Muscle layer of colon (tissue), 2 donors: ENCODE data around the gene UBQLNL.

Source experiments
- H3K27ac ChIP-seq: one replicate; pipeline ENCODE4 v1.7.0; 2013; ENCODE audit warnings: low read depth, mild to moderate bottlenecking, low read length, moderate library complexity
- H3K27me3 ChIP-seq, 2 donors: one replicate each; pipeline ENCODE4 v1.7.0; 2013; ENCODE audit warnings: low read length in 2 of 2, mild to moderate bottlenecking in 2 of 2; ENCODE audit not compliant: insufficient read depth in 2 of 2, control insufficient read depth in 1 of 2
- H3K36me3 ChIP-seq: one replicate; pipeline ENCODE4 v1.7.0; 2013; ENCODE audit warnings: mild to moderate bottlenecking, low read length; ENCODE audit not compliant: insufficient read depth
- H3K4me1 ChIP-seq: one replicate; pipeline ENCODE4 v1.7.0; 2013; ENCODE audit warnings: mild to moderate bottlenecking, low read length; ENCODE audit not compliant: insufficient read depth
- H3K4me3 ChIP-seq, 2 donors: one replicate each; pipeline ENCODE4 v1.7.0; 2013; ENCODE audit warnings: low read length in 2 of 2, low read depth in 1 of 2, mild to moderate bottlenecking in 1 of 2, moderate library complexity in 1 of 2
- H3K9ac ChIP-seq: one replicate; pipeline ENCODE4 v1.7.0; 2013; ENCODE audit warnings: low read length
- H3K9me3 ChIP-seq: one replicate; pipeline ENCODE4 v1.7.0; 2013; ENCODE audit warnings: mild to moderate bottlenecking, low read length
- donor health status: abdominal sarcoma.
- donor health status: Adenocarcinoma of cecum.

UBQLNL gene

DNA sequence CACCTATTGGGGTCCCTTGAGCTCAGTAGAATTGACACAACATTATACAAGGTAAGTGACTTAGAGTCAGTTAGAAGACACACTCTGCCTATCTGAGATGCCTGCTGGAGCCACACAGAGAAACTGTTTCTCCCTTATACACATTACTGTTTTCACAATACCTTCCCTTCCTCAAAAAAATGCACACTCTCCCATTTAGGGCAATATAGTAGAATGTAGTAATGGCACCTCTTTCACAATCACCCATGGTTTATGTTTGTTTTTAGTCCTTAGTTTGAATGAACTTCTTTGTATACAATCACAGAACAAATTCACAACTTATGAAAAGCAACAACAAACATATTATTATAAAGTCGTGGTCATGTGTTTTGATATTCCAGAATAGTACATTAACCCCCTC, 17.5 kb upstream of the UBQLNL start:
- H3K9me3 ChIP-seq: no peaks in the 10 kb centered on the region
- H3K4me1 ChIP-seq: no peaks in the 10 kb centered on the region
- no peak overlapping the region for H3K27ac ChIP-seq
- no peaks in the 10 kb centered on the region for H3K27me3 ChIP-seq
- no peak overlapping the region for H3K9ac ChIP-seq
- H3K36me3 ChIP-seq: no peaks in the 10 kb centered on the region
- H3K4me3 ChIP-seq: no peak overlapping the region

DNA sequence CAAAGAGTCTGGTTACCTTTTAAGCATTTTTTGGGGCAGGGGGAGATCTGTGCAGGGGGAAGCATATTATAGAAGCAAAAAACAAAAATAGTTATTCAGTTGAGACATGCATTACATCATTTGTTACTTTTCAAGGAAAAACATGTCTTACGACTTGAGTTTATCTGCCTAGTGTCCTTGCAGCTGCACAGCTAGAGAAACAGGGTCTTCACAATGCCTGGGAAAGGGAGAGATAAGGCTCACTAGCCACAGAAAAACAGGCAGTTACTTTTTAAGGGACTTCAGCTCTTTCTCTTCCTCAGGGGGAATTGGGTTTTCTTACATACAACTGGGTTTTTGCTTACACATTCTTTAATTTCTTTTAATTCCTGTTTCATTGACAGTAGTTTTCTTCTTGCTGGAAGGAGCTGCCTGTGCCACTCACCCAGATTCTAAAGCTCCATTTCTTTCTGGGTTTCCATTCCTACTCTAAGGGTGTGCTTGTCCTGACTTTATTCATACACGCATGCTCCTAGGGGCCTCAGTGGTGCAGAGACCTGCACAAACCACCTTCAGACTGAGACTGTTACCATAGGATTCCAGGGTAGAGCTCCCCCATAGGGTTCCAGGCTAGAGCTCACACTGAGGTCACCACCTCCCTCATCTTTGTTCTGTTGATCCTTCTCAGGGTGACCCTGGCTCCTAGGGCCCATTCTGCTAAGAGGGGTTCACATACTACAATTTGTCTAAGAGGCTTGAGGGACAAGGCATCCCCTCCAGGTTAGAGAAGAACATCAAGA, 14.7 kb upstream of the UBQLNL start:
- H3K27ac ChIP-seq: no peak overlapping the region
- H3K9me3 ChIP-seq: no peaks in the 10 kb centered on the region
- H3K27me3 ChIP-seq: no peaks in the 10 kb centered on the region
- H3K9ac ChIP-seq: no peak overlapping the region
- no peak overlapping the region for H3K4me3 ChIP-seq
- no peaks in the 10 kb centered on the region for H3K4me1 ChIP-seq
- no peaks in the 10 kb centered on the region for H3K36me3 ChIP-seq

DNA sequence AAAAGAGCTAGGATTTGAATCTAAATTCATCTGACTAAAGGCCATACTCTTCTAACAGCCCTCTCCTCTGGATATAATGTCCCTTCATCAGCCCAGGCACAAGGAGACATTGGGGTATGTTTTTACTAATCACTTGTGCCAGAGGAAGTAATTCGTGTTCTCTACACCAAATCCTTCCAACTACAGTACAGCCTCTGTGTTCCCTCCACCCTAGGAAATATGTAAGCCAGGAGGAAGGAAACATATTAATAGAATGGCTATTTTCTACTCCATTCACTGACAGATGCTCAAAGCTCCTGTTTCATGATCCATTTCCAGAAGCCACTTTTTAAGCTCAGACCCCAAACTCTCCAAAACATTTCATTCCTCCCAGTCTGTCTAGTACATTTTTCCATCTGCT, 12.0 kb upstream of the UBQLNL start:
- Histone ChIP-seq H3K27me3 (no peaks in the 10 kb centered on the region), H3K9ac (no peak overlapping the region), H3K36me3 (no peaks in the 10 kb centered on the region), H3K4me3 (no peak overlapping the region), H3K4me1 (no peaks in the 10 kb centered on the region), H3K9me3 (no peaks in the 10 kb centered on the region), H3K27ac (no peak overlapping the region)

DNA sequence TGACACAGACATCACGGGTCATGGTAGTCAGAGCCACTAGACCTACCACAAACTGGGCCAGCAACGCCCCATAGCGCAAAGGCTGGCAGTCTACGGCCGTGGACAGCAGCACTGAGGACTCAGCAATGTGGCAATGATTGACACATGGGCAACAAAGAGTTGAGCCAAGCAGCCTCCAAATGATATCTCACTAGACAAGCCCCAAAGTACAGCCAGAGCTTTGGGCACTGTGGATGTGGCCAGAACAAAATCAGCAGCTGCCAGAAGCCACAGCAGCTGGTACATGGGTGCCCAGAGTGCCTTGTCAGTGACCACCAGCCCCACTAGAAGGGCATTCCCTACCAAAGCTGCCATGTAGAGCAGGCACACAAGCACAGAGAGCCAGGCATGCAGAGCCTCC, 11.2 kb upstream of the UBQLNL start:
- Histone ChIP-seq H3K36me3 (no peaks in the 10 kb centered on the region), H3K9ac (no peak overlapping the region), H3K4me3 (no peak overlapping the region), H3K27ac (no peak overlapping the region), H3K9me3 (no peaks in the 10 kb centered on the region), H3K27me3 (no peaks in the 10 kb centered on the region), H3K4me1 (no peaks in the 10 kb centered on the region)

DNA sequence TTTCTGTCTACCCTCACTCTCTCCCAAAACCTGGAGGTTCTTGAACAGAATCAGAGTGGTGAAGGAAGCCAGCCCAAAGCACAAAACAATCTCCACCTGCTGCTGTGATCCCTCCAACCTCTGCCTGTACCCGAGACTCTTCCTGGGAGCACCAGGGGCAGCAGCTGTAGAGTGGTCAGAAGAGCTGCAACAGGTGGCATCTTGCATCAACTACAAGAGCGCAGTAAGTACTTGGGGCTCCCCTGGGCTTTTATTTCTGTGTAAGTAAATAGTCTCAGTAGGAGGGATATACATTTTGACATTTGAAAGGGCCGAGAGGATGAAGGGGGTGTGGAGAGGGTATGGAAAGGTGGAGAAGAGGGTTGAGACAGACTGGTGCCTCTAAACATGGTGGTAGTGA, 8.3 kb upstream of the UBQLNL start:
- Histone ChIP-seq H3K4me1 (no peaks in the 10 kb centered on the region), H3K27me3 (no peaks in the 10 kb centered on the region), H3K9ac (no peak overlapping the region), H3K4me3 (no peak overlapping the region), H3K36me3 (no peaks in the 10 kb centered on the region), H3K9me3 (no peaks in the 10 kb centered on the region), H3K27ac (no peak overlapping the region)

DNA sequence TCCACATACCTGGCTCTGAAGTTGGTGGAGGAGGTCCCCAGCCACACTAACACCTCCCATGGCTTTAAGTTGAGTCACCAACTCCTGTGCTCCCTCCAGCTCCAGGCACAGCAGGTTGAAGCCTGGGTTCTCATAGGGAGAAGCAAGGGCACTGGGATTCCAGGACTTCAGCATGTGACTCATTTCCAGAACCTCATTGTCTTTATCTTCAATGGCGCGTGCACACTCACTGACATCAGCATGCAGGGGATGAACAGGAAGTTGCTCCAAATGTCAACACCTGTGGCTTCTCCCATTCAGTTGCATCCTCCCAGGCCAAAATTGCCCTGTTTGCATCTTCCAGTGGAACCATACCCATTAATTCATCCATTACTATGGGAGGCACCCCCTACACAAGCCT, 5.8 kb upstream of the UBQLNL start:
- no peaks in the 10 kb centered on the region for H3K4me1 ChIP-seq
- no peak overlapping the region for H3K27ac ChIP-seq
- H3K27me3 ChIP-seq: no peaks in the 10 kb centered on the region
- H3K36me3 ChIP-seq: no peaks in the 10 kb centered on the region
- no peaks in the 10 kb centered on the region for H3K9me3 ChIP-seq
- no peak overlapping the region for H3K9ac ChIP-seq
- no peak overlapping the region for H3K4me3 ChIP-seq

DNA sequence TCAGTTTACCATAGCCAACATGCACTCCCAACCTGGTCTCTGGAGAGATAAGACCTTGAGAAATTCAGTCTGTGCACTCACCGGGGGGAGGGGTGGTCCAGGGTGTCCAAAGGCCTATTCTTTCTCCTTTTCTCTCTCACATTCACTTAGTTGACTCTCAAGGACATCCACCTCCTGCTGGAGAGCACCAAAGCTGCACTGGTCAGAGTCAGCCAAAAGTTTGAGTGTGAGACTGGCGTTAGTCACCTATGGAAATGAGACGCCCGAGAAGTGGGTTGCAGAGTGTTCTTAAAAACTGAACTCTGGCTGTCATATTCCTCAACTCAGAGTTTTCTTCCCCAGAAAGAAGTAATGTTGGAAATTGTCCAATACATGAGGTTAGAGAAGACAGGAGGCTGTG, 5.0 kb upstream of the UBQLNL start:
- Histone ChIP-seq H3K27ac (no peak overlapping the region), H3K27me3 (no peaks in the 10 kb centered on the region), H3K36me3 (no peaks in the 10 kb centered on the region), H3K9ac (no peak overlapping the region), H3K4me1 (no peaks in the 10 kb centered on the region), H3K9me3 (no peaks in the 10 kb centered on the region), H3K4me3 (no peak overlapping the region)

DNA sequence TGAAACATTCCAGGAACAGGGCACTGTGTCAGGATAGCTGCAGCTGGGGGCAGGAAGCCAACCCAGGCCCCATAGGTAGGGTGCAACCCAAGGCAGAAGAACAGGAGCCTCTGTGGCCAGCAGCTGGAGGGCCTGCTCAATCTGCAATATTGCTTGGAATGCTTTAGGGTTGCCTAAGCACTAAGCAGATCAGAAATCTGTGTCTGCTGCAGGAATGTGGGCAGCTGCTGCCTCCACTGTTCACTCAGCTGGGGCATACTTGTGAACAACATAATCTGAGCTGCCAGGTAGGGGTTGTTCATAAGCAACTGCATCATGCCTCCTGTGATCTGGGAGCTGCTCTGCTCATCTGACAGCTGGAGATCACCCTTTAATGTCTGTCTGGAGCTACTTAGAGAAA, 1.7 kb downstream of the UBQLNL start:
- H3K9ac ChIP-seq: no peak overlapping the region
- H3K36me3 ChIP-seq: no peaks in the 10 kb centered on the region
- no peak overlapping the region for H3K4me3 ChIP-seq
- H3K27ac ChIP-seq: no peak overlapping the region
- H3K9me3 ChIP-seq: no peaks in the 10 kb centered on the region
- no peaks in the 10 kb centered on the region for H3K27me3 ChIP-seq
- H3K4me1 ChIP-seq: no peaks in the 10 kb centered on the region

DNA sequence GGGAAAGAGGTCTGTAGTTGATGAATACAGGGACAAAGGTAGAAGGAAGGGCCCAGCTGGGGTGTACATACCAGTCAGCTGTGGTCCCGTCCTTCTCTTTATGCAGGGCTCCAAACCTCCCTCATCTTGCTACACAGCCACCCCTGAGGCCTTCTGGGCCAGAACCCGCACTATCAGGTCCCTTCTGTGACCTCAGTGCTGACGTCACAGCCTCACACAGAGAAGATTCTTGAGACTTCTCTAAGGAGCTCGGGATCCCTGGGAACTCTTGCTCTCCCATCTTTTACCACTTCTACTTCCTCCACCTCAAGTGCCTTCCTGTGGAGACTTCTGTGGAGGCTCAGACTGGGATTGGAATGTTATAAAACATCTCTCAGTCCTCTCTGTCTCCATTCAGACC, 6.7 kb downstream of the UBQLNL start, which contains the start of gene UBQLN3:
Gene UBQLN3 (minus strand): TSS at position 155 of the 400 bp plus-strand sequence. CDS start 399 bp downstream, outside the sequence.
- no peak within 1 kb of the TSS for H3K27ac ChIP-seq
- no peaks in the 10 kb centered on the region for H3K27me3 ChIP-seq
- no peaks in the 10 kb centered on the region for H3K36me3 ChIP-seq
- H3K4me3 ChIP-seq: no peak within 1 kb of the TSS
- H3K4me1 ChIP-seq: no peaks in the 10 kb centered on the region
- H3K9ac ChIP-seq: no peak within 1 kb of the TSS
- H3K9me3 ChIP-seq: no peaks in the 10 kb centered on the region

DNA sequence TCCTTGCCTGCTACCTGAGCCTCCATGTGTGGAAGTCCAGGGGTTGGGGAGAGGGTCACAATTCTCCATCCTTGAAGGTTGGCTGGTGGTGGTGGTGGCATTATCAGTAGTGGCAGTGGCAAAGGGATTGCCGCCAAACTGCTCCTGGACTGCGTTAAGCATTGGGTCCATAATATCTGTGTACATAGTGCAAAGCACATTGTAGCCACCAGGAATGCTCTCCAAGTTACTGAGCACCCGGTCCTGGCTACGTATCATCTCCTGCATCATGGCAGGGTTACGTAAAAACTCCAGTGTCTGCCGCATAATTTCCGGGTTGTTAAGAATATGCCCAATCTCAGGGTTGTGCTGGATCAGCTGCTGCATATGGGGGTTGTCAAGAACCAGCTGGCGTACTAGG, 7.9 kb downstream of the UBQLNL start:
- Histone ChIP-seq H3K27me3 (no peaks in the 10 kb centered on the region), H3K4me3 (no peak overlapping the region), H3K27ac (no peak overlapping the region), H3K9me3 (no peaks in the 10 kb centered on the region), H3K36me3 (no peaks in the 10 kb centered on the region), H3K4me1 (no peaks in the 10 kb centered on the region), H3K9ac (no peak overlapping the region)

DNA sequence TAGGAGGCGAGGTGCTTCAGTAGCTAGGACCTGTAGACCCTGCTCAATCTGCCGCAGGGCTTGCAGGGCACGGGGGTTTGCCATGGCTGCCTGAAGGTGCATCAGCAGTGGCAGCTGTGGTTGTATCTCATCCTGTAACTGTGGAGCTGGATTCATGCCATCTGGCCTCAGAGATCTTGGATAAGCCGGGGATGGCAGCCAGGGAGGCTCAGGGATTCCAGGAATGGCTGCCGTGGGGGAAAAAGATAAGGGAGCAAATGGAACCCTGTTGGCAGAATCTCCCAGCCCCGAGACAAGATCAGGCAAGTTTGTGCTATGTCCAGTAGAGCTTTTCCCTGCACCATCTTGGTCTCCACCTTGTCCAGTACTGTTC, 8.6 kb downstream of the UBQLNL start:
- Histone ChIP-seq H3K4me3 (no peak overlapping the region), H3K27me3 (no peaks in the 10 kb centered on the region), H3K4me1 (no peaks in the 10 kb centered on the region), H3K36me3 (no peaks in the 10 kb centered on the region), H3K9ac (no peak overlapping the region), H3K27ac (no peak overlapping the region), H3K9me3 (no peaks in the 10 kb centered on the region)

DNA sequence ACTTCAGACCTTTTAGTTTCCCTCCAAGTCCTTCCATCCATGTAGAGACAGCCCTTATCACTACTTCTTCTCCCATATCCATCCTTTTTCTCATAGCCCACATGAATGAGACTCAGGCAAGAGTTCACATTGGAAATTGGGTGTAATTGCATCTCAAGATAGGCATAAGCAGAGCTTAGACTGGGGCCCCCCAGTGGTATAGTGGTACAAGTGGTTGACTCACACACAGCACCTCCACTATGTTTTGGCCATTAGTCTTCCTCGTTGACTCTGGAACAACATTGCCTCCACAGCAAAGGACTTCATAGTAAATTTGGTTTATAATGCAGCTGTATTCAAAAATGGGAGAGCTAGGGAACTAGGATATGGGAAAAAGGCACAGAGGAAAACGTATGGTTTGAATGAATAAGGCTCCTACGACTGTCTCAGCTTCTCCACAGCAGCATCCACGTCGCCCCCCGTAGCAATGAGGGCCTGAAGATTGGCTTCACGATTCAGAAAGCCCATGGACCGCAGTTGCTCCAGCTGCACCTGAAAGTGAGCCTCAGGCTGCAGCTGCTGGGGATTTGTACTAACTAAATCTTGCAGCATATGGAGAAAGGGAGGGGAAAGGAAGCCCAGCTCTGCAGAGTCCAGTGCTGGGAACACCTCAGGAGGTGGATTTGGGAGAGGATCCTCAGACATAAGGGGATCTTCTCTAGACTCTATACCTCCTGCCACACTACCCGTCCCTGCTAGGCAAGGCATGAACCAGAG, 9.1 kb downstream of the UBQLNL start:
- no peaks in the 10 kb centered on the region for H3K27me3 ChIP-seq
- H3K9ac ChIP-seq: no peak overlapping the region
- no peaks in the 10 kb centered on the region for H3K9me3 ChIP-seq
- H3K4me1 ChIP-seq: no peaks in the 10 kb centered on the region
- no peak overlapping the region for H3K4me3 ChIP-seq
- H3K36me3 ChIP-seq: no peaks in the 10 kb centered on the region
- no peak overlapping the region for H3K27ac ChIP-seq
